ENCODE data around the gene CREB5. TPM values are rescaled to one million over a fixed set of nuclear protein-coding genes. Genes with fewer than 3 reads are reported as not detected.

Gene CREB5
- total RNA-seq, 1 experiment from 2014 or later = 5.2 TPM

GRCh38 chr7:28862595-28863272 lies 450.4 kb downstream of the CREB5 start:
- no peak for TF ChIP-seq CTCF (conservative IDR thresholded peaks at IDR 0.05; ENCODE audit: low read depth, low read length)
- TF ChIP-seq EZH2 (IDR thresholded peaks at IDR 0.05; ENCODE audit: low read length, unreplicated experiment) = no peak
- no peak for TF ChIP-seq EZH2phosphoT487 (IDR thresholded peaks at IDR 0.05; ENCODE audit: borderline replicate concordance, low read length)
- no peaks in the 10 kb centered on the region for H4K20me1 ChIP-seq (ENCODE audit: low read length)
- H3K4me2 ChIP-seq (ENCODE audit: low read length) = no peak overlapping the region
- H3K27me3 ChIP-seq (ENCODE audit: low read length) = no peaks in the 10 kb centered on the region
- intact Hi-C loops (cut with micrococcal nuclease) = no loop called here
- no TSS peak for BruUV-seq (replicated peaks)
- CTCF ChIA-PET = no interaction called here
- ATAC-seq (no peak), DNase-seq (no peak)
- no peaks in the 10 kb centered on the region for H3K9me3 ChIP-seq (ENCODE audit: low read length)
- no peak overlapping the region for H2AFZ ChIP-seq (ENCODE audit: low read length)
- H3K9me2 ChIP-seq (replicated peaks; ENCODE audit: low read length) = no peaks in the 10 kb centered on the region
- no peaks in the 10 kb centered on the region for H3K79me2 ChIP-seq (ENCODE audit: low read length)
- H3K27ac ChIP-seq (ENCODE audit: low read length) = no peak overlapping the region
- H3K4me1 ChIP-seq (ENCODE audit: insufficient read depth, low read length) = peaks cover 32% of the 10 kb centered on the region
- H3K4me3 ChIP-seq (ENCODE audit: low read length) = no peak overlapping the region
- POLR2A ChIA-PET (ENCODE audit: unreplicated experiment) = no interaction called here
- no peaks in the 10 kb centered on the region for H3F3A ChIP-seq (ENCODE audit: low read length, unreplicated experiment)
- no peak overlapping the region for H3K9ac ChIP-seq (ENCODE audit: low read length)
- H3K36me3 ChIP-seq (ENCODE audit: low read depth, low read length) = no peaks in the 10 kb centered on the region

DNA sequence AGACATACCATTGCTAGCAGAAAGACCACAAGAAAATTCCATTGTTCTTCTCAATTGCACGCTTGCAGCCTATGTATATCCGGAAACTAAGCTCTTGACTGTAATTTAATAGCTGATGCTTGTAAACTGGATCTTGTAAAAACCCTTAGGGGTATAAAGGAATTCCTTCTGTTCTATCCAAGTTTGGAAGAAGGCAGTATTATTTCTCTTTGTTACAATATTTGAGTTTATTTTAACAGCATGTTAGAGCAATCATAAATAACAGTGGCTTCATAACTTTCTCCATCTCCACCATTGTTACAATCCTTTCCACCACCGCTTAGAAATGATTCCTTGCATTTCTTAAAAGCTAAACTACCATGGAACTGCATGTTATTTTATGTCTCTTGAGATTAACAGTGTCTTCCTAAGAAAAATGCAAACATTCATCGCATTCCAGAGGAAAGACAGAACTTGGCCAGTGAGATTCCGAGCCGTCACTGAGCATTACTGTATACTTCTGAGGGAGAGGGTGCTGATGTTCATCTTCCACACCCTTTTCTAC lies 453.4 kb downstream of the CREB5 start:
- ATAC-seq = peak; percentile 81
- peak; percentile 68 for DNase-seq
- peak overlapping the region; percentile 59 for H3K4me2 ChIP-seq (ENCODE audit: low read length)
- H4K20me1 ChIP-seq (ENCODE audit: low read length) = no peaks in the 10 kb centered on the region
- H3K27me3 ChIP-seq (ENCODE audit: low read length) = no peaks in the 10 kb centered on the region
- H3K9ac ChIP-seq (ENCODE audit: low read length) = no peak overlapping the region
- H3F3A ChIP-seq (ENCODE audit: low read length, unreplicated experiment) = no peaks in the 10 kb centered on the region
- ChIA-PET POLR2A (ENCODE audit: unreplicated experiment) (no interaction called here), CTCF (interaction anchor here (0.5 kb wide), 1 partner anchor 40 kb away, joined by 3 read pairs; no protein-coding TSS in a partner anchor)
- no peaks in the 10 kb centered on the region for H3K9me2 ChIP-seq (replicated peaks; ENCODE audit: low read length)
- 0 out of 2 replicates have a peak overlapping the region, but pooled peaks have one; percentile 5 for H3K4me3 ChIP-seq (ENCODE audit: low read length)
- no peaks in the 10 kb centered on the region for H3K36me3 ChIP-seq (ENCODE audit: low read depth, low read length)
- H3K79me2 ChIP-seq (ENCODE audit: low read length) = no peaks in the 10 kb centered on the region
- no peaks in the 10 kb centered on the region for H3K9me3 ChIP-seq (ENCODE audit: low read length)
- H3K4me1 ChIP-seq (ENCODE audit: insufficient read depth, low read length) = peaks cover 19% of the 10 kb centered on the region
- no TSS peak for BruUV-seq (replicated peaks)
- peak overlapping the region; percentile 41 for H3K27ac ChIP-seq (ENCODE audit: low read length)
- H2AFZ ChIP-seq (ENCODE audit: low read length) = no peak overlapping the region; the same call in 1 of the 2 replicates
- intact Hi-C loops (cut with micrococcal nuclease) = no loop called here
- TF ChIP-seq CTCF (conservative IDR thresholded peaks at IDR 0.05; ENCODE audit: low read depth, low read length) (no peak), EZH2phosphoT487 (IDR thresholded peaks at IDR 0.05; ENCODE audit: borderline replicate concordance, low read length) (no peak), EZH2 (IDR thresholded peaks at IDR 0.05; ENCODE audit: low read length, unreplicated experiment) (no peak)

- no TSS peak for BruUV-seq (replicated peaks)
- intact Hi-C loops (cut with micrococcal nuclease) = no loop called here
- no peak for ATAC-seq
- Histone ChIP-seq H3K4me3 (ENCODE audit: low read length) (no peak overlapping the region), H3K27ac (ENCODE audit: low read length) (no peak overlapping the region), H3K36me3 (ENCODE audit: low read depth, low read length) (no peaks in the 10 kb centered on the region), H4K20me1 (ENCODE audit: low read length) (no peaks in the 10 kb centered on the region), H2AFZ (ENCODE audit: low read length) (no peak overlapping the region), H3F3A (ENCODE audit: low read length, unreplicated experiment) (no peaks in the 10 kb centered on the region), H3K9me3 (ENCODE audit: low read length) (no peaks in the 10 kb centered on the region), H3K27me3 (ENCODE audit: low read length) (no peaks in the 10 kb centered on the region), H3K9me2 (replicated peaks; ENCODE audit: low read length) (no peaks in the 10 kb centered on the region), H3K4me1 (ENCODE audit: insufficient read depth, low read length) (peaks cover 29% of the 10 kb centered on the region), H3K4me2 (ENCODE audit: low read length) (no peak overlapping the region), H3K79me2 (ENCODE audit: low read length) (no peaks in the 10 kb centered on the region), H3K9ac (ENCODE audit: low read length) (no peak overlapping the region)
- ChIA-PET POLR2A (ENCODE audit: unreplicated experiment) (no interaction called here), CTCF (no interaction called here)
- TF ChIP-seq CTCF (conservative IDR thresholded peaks at IDR 0.05; ENCODE audit: low read depth, low read length) = no peak
- no peak for TF ChIP-seq EZH2 (IDR thresholded peaks at IDR 0.05; ENCODE audit: low read length, unreplicated experiment)
- TF ChIP-seq EZH2phosphoT487 (IDR thresholded peaks at IDR 0.05; ENCODE audit: borderline replicate concordance, low read length) = no peak
- no peak for DNase-seq
Measured at GRCh38 chr7:28868712-28869111, 456.4 kb downstream of the CREB5 start.

Measured in PC-3 (cell line).